Left hindlimb (tissue), 1 donor: ENCODE data around the gene PSMB5.

Experiments
- DNase-seq: peaks from one replicate; pipeline ENCODE4 v3.0.0-alpha.2; 2018

Gene PSMB5

GRCh38 chr14:22985894-22986507 lies 48.7 kb downstream of the PSMB5 start:
- no peak for DNase-seq

- DNase-seq = no peak
These were observed 49.6 kb downstream of the PSMB5 start for GRCh38 chr14:22984959-22985658.

GRCh38 chr14:22982477-22983245 lies 52.0 kb downstream of the PSMB5 start, which contains the start of gene AJUBA:
TSS of gene AJUBA (minus strand) at chr14:22982551. CDS start at chr14:22982266, 285 bp downstream.
- peak; percentile 95 for DNase-seq

GRCh38 chr14:22981876-22982476 lies 52.7 kb downstream of the PSMB5 start:
- DNase-seq = no peak

GRCh38 chr14:22981090-22981875 lies 53.4 kb downstream of the PSMB5 start:
- peak; percentile 55 for DNase-seq

- DNase-seq = peak; percentile 75
These were observed 54.0 kb downstream of the PSMB5 start for GRCh38 chr14:22980672-22981089.

GRCh38 chr14:22979748-22980392 lies 54.8 kb downstream of the PSMB5 start:
- DNase-seq = no peak

GRCh38 chr14:22978981-22979671 lies 55.6 kb downstream of the PSMB5 start:
- DNase-seq = peak; percentile 71

- no peak for DNase-seq
These were observed 56.2 kb downstream of the PSMB5 start for GRCh38 chr14:22978487-22978837.

GRCh38 chr14:22977684-22978486 lies 56.8 kb downstream of the PSMB5 start:
- DNase-seq = peak; percentile 77

GRCh38 chr14:22977434-22977683 lies 57.3 kb downstream of the PSMB5 start:
- DNase-seq = no peak

GRCh38 chr14:22976620-22977433 lies 57.9 kb downstream of the PSMB5 start:
- no peak for DNase-seq
